GM12872 (cell line): ENCODE results near the gene CECR2.

Experiments
- TF ChIP-seq, protein P1 (sequence below): IDR thresholded peaks from 3 replicates; pipeline ENCODE4 v1.5.1; 2011; ENCODE audit warnings: low read depth, mild to moderate bottlenecking, low read length, moderate library complexity; ENCODE audit not compliant: insufficient read depth

CECR2 gene

GRCh38 chr22:17402293-17402692, 33.0 kb downstream of the CECR2 start:
- TF ChIP-seq, protein P1, sequence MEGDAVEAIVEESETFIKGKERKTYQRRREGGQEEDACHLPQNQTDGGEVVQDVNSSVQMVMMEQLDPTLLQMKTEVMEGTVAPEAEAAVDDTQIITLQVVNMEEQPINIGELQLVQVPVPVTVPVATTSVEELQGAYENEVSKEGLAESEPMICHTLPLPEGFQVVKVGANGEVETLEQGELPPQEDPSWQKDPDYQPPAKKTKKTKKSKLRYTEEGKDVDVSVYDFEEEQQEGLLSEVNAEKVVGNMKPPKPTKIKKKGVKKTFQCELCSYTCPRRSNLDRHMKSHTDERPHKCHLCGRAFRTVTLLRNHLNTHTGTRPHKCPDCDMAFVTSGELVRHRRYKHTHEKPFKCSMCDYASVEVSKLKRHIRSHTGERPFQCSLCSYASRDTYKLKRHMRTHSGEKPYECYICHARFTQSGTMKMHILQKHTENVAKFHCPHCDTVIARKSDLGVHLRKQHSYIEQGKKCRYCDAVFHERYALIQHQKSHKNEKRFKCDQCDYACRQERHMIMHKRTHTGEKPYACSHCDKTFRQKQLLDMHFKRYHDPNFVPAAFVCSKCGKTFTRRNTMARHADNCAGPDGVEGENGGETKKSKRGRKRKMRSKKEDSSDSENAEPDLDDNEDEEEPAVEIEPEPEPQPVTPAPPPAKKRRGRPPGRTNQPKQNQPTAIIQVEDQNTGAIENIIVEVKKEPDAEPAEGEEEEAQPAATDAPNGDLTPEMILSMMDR, result no peak

DNA sequence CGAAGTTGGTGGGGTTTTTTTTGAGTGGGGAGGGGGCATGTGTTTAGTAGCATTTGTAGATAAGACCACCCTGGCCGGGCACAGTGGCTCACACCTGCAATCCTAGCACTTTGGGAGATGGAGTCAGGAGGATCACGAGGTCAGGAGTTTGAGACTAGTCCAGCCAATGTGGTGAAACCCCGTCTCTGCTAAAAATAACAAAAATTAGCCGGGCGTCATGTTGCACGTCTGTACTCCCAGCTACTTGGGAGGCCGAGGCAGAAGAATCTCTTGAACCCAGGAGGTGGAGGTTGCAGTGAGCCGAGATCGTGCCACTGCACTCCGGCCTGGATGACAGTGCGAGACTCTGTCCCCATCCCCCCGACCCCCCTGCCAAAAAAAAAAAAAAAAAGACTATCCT, 34.6 kb downstream of the CECR2 start:
- TF ChIP-seq, protein P1, result no peak

DNA sequence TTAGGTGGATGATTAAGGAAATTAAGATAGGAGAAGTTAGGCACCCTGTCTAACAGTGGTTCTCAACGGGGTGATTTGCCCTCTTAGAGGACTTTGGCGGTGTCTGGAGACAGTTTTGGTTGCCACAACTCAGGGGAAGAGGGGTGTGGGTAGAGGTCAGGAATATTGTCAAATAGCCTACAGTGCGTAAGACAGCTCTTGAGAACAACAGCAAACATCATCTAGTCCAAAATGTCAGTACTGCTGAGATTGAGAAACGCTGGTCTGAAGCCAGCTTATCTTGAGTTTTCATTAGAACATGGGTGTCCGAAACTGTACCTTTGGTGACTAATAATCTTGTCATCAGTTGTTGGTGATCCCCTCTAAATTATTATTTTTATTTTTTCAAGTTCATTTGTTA, 38.4 kb downstream of the CECR2 start:
- TF ChIP-seq, protein P1, result no peak

DNA sequence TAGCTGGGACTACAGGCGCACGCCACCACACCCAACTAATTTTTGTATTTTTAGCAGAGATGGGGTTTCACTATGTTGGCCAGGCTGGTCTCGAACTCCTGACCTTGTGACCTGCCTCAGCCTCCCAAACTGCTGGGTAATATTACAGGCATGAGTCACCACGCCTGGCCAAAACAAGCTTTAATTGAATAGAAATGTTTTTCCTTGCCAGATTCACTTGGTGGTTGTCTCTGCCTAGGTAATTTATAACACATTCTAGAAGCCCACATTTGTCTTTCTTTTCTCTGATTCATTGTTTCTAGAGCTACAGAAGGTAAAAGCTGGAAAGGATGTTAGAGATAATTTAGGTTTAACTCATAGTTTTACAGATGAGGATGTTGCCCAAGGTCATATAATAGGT, 41.3 kb downstream of the CECR2 start:
- TF ChIP-seq, protein P1, result no peak

GRCh38 chr22:17411213-17411612, 42.0 kb downstream of the CECR2 start:
- TF ChIP-seq, protein P1, result no peak

DNA sequence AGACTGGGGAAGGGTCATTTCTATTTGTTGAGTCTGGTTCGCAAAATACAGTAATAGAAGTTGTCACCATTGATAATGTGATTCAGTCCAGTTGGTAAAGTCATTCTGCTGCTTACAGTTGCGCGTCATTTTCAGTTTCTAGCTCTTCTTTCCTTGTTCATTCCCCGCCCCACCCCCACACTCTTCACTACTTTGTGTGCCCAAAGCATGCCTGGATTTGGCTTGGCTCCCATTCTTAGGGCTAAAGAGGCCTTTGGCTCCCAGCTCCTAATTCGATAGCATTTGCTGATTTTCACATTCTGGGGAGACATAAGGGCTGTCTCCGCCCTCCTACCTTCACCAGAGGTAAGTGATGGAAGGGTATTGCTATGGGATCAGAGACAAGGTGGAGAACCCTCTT, 43.0 kb downstream of the CECR2 start:
- TF ChIP-seq, protein P1, result no peak

- TF ChIP-seq, protein P1, result no peak
These were observed 49.6 kb downstream of the CECR2 start for GRCh38 chr22:17418890-17419324.

DNA sequence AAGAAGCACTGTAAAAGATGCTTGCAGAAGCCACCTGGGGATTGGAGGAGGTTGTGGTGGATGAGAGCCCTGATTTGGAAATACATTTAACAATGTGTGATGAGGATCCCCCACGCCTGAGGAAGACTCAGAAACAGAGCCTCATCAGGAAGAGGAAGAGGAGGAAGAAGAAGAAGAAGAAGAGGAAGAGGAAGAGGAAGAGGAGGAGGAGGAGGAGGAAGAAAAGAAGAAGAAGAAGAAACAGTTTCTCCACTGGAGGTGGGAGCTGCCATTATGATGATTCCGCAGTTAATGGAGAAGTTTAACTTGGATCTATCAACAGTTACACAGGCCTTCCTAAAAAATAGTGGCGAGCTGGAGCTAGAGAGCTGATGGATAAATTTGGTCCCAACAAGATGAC, 50.1 kb downstream of the CECR2 start:
- TF ChIP-seq, protein P1, result no peak
